Activated CD4-positive, alpha-beta memory T cell treated with anti-CD3 and anti-CD28 coated beads, Interleukin-2, amount 10 ng/mL, durations not matched to agents 7 days and 5 days (primary cell): ENCODE data around the gene C5. TPM values are rescaled to one million over a fixed set of nuclear protein-coding genes. Genes with fewer than 3 reads are reported as not detected.
"Not testable (repeated sequence)": the region's sequence is repeated elsewhere in the genome, so short reads cannot be mapped to it uniquely, and the experiment has no call there.

Experiments
- CTCF ChIA-PET: fragments of 350-600 bp; sonication (Branson Sonifier 250); formaldehyde crosslinking; loops from one replicate; lab custom pipeline; 2021; ENCODE audit warnings: antibody characterized with exemption, inconsistent platforms; lab: Charles Lee
- POLR2A ChIA-PET: fragments of 350-600 bp; sonication (Branson Sonifier 250); formaldehyde crosslinking; loops from one replicate; lab custom pipeline; 2021; ENCODE audit warnings: antibody characterized with exemption; lab: Charles Lee
- DNase-seq: peaks from one replicate; pipeline ENCODE4 v3.0.0-alpha.2; 2020
- H3K27ac Mint-ChIP-seq: one replicate; pipeline ENCODE4 v1.8.0; 2021; ENCODE audit warnings: mild to moderate bottlenecking, mixed read lengths
- H3K27me3 Mint-ChIP-seq: one replicate; pipeline ENCODE4 v1.8.0; 2021; ENCODE audit warnings: mixed read lengths
- H3K36me3 Mint-ChIP-seq: one replicate; pipeline ENCODE4 v1.8.0; 2021; ENCODE audit warnings: low read depth, mixed read lengths
- H3K4me1 Mint-ChIP-seq: one replicate; pipeline ENCODE4 v1.8.0; 2021; ENCODE audit warnings: mixed read lengths
- H3K4me3 Mint-ChIP-seq: one replicate; pipeline ENCODE4 v1.8.0; 2021; ENCODE audit warnings: mild to moderate bottlenecking, mixed read lengths
- H3K9me3 Mint-ChIP-seq: one replicate; pipeline ENCODE4 v1.8.0; 2021; ENCODE audit warnings: mixed read lengths
- total RNA-seq, 2 experiments: library from RNA; stranded (reverse); gene quantifications; one replicate each; pipeline ENCODE4 v1.2.3, GENCODE V29; 2021

The C5 gene
- 1 to 10 TPM; 1.8 to 2.1 TPM for total RNA-seq

DNA sequence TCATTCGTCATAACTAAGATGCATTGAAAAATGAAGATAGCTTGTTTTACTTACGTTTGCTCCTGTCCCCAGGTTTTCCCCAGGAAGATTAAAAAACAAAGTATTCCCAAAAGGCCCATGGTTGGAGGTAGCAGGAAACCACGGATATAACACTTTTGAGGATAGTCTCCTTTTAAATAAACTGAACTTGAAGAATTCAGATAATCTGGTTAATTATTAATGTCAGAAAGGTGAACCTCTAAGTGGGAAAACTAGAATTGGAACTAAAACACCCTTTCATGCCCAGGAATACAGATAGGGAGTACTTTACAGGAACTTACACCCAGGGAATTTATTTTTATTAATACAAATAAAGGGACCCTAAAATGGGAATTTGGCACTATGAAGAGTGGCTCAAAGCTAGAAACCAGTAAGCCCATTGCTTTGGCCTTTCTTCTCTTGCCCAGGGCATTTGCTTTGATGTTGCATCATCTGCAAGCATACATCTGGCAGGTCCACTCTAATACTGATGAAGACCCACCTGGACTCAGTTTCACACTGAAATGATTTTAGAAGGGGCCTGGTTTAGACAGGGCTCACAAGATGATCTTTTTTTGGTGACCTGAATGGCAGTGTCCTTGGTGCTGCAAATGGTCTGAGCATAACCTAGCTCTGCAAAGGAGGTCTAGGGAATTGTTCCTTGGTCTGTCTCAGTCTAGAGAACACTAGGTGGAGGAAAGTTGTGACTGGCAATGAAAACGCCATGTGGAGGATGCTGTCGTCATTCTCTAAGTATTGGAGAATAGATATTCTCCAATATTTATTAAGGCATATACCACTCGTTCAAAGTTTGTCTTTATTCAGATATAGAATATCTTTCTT is at the start of gene C5:
TSS of gene C5 (minus strand) at position 148 of the 861 bp plus-strand sequence. CDS start at position 119, 29 bp downstream.
- H3K9me3 Mint-ChIP-seq = no peaks in the 10 kb centered on the region
- ChIA-PET CTCF (interaction anchor here (0.8 to 5.5 kb wide), 4 partner anchors 10 to 21 kb away, joined by 3 to 32 read pairs (median 4); no protein-coding TSS in a partner anchor), POLR2A (no interaction called here)
- no peak within 1 kb of the TSS for H3K27ac Mint-ChIP-seq
- no peak within 1 kb of the TSS for H3K4me3 Mint-ChIP-seq
- H3K36me3 Mint-ChIP-seq = no peaks in the 10 kb centered on the region
- no peaks in the 10 kb centered on the region for H3K4me1 Mint-ChIP-seq
- no peaks in the 10 kb centered on the region for H3K27me3 Mint-ChIP-seq
- DNase-seq = no peak

DNA sequence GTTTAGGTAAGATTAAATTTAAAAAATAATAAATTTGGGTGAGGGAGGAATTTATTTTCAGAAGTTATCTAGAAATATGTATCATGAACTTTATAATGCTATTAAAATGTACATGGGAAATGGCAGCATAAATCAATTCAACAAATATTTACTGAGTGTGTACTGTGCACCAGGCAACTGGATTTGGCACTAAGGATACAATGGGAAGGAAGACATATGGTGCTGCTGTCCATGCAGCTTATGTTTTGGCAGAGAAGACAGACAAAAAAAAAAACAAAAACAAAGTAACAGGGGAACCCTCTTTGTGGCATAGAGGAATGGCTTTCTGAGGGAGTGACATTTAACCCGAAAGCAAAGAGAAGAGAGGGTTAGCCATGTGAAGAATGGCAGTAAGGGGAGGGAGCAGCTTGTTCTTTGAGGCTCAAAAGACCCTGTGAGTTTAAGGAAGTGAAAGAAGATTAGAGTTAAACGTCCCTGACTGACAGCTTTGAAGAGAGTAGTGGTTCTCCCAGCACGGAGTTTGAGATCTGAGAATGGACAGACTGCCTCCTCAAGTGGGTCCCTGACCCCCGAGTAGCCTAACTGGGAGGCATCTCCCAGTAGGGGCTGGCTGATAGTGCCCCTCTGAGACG is 48.6 kb upstream of the C5 start:
- peaks cover 28% of the 10 kb centered on the region for H3K9me3 Mint-ChIP-seq

GRCh38 chr9:121095057-121095456 is 45.0 kb upstream of the C5 start:
- Mint-ChIP-seq H3K9me3 (peaks cover 14% of the 10 kb centered on the region), H3K27me3 (no peaks in the 10 kb centered on the region), H3K4me3 (no peak overlapping the region), H3K27ac (no peak overlapping the region), H3K36me3 (peaks cover 83% of the 10 kb centered on the region), H3K4me1 (no peaks in the 10 kb centered on the region)
- CTCF ChIA-PET = interaction anchor here (0.7 to 1.3 kb wide), 2 partner anchors 35 to 434 kb away, joined by 3 read pairs; no protein-coding TSS in a partner anchor
- no peak for DNase-seq
- POLR2A ChIA-PET = interaction anchor here (0.9 kb wide), 1 partner anchor 26 kb away, joined by 4 read pairs; no protein-coding TSS in a partner anchor

More for the DNA sequence above, 48.6 kb upstream of the C5 start:
- Mint-ChIP-seq H3K4me3 (no peak overlapping the region), H3K36me3 (peaks cover 86% of the 10 kb centered on the region), H3K27ac (no peak overlapping the region), H3K4me1 (no peaks in the 10 kb centered on the region), H3K27me3 (no peaks in the 10 kb centered on the region)
- ChIA-PET CTCF (no interaction called here), POLR2A (no interaction called here)
- no peak for DNase-seq

- CTCF ChIA-PET = interaction anchor here (0.7 to 1.1 kb wide), 2 partner anchors 19 to 30 kb away, joined by 3 to 4 read pairs; no protein-coding TSS in a partner anchor
- H3K27ac Mint-ChIP-seq, H3K27me3 Mint-ChIP-seq, H3K4me3 Mint-ChIP-seq, H3K9me3 Mint-ChIP-seq, POLR2A ChIA-PET, DNase-seq: not testable (repeated sequence)
- peaks cover 74% of the 10 kb centered on the region for H3K36me3 Mint-ChIP-seq
- peaks cover 24% of the 10 kb centered on the region for H3K4me1 Mint-ChIP-seq
Measured at GRCh38 chr9:121090743-121091142, 40.7 kb upstream of the C5 start.

DNA sequence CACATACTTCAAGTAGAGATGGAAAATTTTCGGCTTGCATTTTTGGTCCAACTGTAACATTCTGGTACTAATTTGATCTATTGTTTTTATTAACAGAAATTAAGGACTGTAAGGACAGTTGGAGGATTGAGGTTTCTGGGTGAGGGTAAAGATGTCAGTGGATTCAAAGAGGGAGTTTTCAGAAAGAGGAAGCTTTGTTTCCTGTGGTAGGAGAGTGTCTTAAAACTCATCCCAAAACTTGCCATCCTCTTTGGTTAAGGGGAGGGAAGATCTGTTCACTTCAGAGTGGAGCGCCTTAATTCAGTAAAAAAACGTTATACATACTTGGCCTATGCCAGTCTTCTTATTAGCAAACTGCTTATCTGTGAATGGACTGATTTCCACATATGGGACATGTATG is 38.5 kb upstream of the C5 start:
- CTCF ChIA-PET = no interaction called here
- Mint-ChIP-seq H3K36me3 (peaks cover 65% of the 10 kb centered on the region), H3K27me3 (no peaks in the 10 kb centered on the region), H3K9me3 (no peaks in the 10 kb centered on the region), H3K4me1 (peaks cover 26% of the 10 kb centered on the region), H3K27ac (peak overlapping the region; percentile 41), H3K4me3 (no peak overlapping the region)
- POLR2A ChIA-PET = interaction anchor here (1.5 kb wide), 1 partner anchor 11 kb away, joined by 3 read pairs; no protein-coding TSS in a partner anchor
- DNase-seq = no peak

DNA sequence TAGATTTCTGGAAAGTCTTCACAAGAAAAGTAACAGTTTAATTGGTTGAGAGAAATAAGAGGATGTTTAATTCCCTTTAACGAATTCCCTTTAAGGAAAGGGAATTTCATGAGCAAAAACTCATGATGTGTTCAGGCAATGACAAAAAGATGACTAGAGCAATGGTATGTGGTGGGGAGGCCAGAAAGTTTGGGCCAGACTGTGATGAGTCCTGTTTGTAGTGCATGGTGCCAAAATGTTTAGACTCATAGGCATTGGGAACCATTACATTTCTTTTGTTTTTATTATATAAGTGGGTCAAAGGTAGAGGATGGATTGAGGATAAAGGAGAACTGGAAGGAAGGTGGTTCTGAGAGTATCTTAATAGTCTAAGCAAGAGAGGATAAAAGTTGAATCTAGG is 35.6 kb upstream of the C5 start:
- DNase-seq = no peak
- no peaks in the 10 kb centered on the region for H3K9me3 Mint-ChIP-seq
- H3K27ac Mint-ChIP-seq = no peak overlapping the region
- H3K4me3 Mint-ChIP-seq = no peak overlapping the region
- POLR2A ChIA-PET = no interaction called here
- H3K27me3 Mint-ChIP-seq = no peaks in the 10 kb centered on the region
- H3K4me1 Mint-ChIP-seq = peaks cover 26% of the 10 kb centered on the region
- CTCF ChIA-PET = no interaction called here
- peaks cover 64% of the 10 kb centered on the region for H3K36me3 Mint-ChIP-seq

DNA sequence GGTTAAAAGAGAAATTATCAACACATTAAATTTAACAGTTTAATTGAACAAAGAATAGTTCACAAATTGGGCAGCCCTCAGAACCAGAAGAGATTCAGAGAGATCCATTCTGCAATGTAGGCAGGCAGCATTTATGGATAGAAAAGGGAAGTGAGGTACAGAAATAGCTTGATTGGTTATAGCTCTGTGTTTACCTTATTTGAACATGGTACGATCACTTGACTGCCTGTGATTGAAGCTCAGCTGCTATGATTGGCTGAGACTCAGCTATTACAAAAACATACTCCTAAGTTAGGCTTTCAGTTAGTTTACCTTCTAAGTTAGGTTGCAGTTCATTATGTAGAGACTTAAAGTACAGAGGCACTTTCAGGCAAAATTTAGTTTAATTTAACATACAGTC is 32.0 kb upstream of the C5 start:
- no peak for DNase-seq
- ChIA-PET CTCF (interaction anchor here (1.1 to 1.8 kb wide), 3 partner anchors 22 to 103 kb away, joined by 3 to 7 read pairs (median 6); no protein-coding TSS in a partner anchor), POLR2A (no interaction called here)
- H3K4me1 Mint-ChIP-seq = peaks cover 22% of the 10 kb centered on the region
- no peaks in the 10 kb centered on the region for H3K27me3 Mint-ChIP-seq
- H3K27ac Mint-ChIP-seq = no peak overlapping the region
- H3K9me3 Mint-ChIP-seq = no peaks in the 10 kb centered on the region
- H3K4me3 Mint-ChIP-seq = no peak overlapping the region
- peaks cover 50% of the 10 kb centered on the region for H3K36me3 Mint-ChIP-seq

- H3K27ac Mint-ChIP-seq = peak overlapping the region; percentile 91
- CTCF ChIA-PET = interaction anchor here (0.9 to 2.3 kb wide), 6 partner anchors 15 to 322 kb away, joined by 3 to 11 read pairs (median 6); no protein-coding TSS in a partner anchor
- peaks cover 53% of the 10 kb centered on the region for H3K4me1 Mint-ChIP-seq
- H3K4me3 Mint-ChIP-seq = peak overlapping the region; percentile 96
- no peak for DNase-seq
- peaks cover 12% of the 10 kb centered on the region for H3K36me3 Mint-ChIP-seq
- POLR2A ChIA-PET = interaction anchor here (0.8 to 6.5 kb wide), 15 partner anchors 11 to 363 kb away, joined by 3 to 44 read pairs (median 4); partner anchors contain the start of genes FBXW2 and PHF19
- no peaks in the 10 kb centered on the region for H3K27me3 Mint-ChIP-seq
- peaks cover under 1% of the 10 kb centered on the region for H3K9me3 Mint-ChIP-seq
Measured at GRCh38 chr9:121075251-121076036, 25.4 kb upstream of the C5 start.

DNA sequence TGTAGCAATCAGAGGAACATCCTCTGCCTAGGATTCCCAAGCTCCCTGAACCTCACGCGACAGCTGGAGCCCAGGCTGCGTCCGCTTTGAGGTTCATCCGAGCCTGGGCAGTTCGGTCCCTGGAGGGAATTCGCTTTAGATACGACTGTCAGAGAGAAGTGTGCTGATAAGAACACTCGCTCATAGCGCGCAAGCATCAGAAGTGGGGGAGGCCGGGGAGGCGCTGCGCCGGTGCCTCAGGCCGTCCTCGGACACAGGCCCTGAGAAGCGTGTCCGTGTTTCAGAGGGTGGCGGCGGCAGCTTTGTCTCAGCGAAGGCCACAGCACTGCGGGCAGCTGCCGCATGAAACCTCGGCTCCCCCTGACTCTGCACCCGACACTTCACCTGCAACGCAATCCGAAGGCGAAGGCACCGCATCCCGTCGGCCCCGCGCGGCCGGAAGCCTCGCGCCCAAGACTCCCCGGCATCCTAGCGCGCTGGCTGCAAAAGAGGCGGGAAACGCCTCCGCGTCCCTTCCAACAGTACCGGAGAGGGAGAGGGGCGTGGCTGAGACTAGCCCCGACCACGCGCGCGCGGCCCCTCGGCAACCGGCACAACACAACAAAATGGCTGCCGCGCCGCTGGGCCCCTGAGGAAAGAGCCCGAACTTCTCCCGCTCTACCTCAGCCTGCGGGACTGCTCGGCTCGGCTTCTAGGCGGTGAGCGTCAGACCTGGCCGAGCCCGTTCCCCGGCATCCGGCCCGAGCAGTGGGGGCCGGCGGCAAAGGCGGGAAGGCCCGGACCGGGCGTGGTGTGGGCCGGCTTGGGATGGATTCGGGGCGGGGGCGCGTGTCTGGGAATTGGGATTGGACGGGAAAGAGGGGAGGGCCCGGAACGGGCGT is 24.5 kb upstream of the C5 start, which contains the start of gene CNTRL:
TSS of gene CNTRL (plus strand) at position 586 of the 881 bp plus-strand sequence. CDS start 13,372 bp downstream, outside the sequence.
- peak within 1 kb of the TSS; percentile 96 for H3K4me3 Mint-ChIP-seq
- H3K9me3 Mint-ChIP-seq = peaks cover 2% of the 10 kb centered on the region
- H3K4me1 Mint-ChIP-seq = peaks cover 55% of the 10 kb centered on the region
- ChIA-PET CTCF (interaction anchor here (0.9 to 2.3 kb wide), 3 partner anchors 15 to 137 kb away, joined by 5 to 11 read pairs (median 9); no protein-coding TSS in a partner anchor), POLR2A (interaction anchor here (0.6 to 6.5 kb wide), 15 partner anchors 9 to 231 kb away, joined by 3 to 44 read pairs (median 5); partner anchors contain the start of genes PHF19 and RAB14)
- no peaks in the 10 kb centered on the region for H3K27me3 Mint-ChIP-seq
- H3K27ac Mint-ChIP-seq = peak within 1 kb of the TSS; percentile 91
- H3K36me3 Mint-ChIP-seq = peaks cover 5% of the 10 kb centered on the region
- DNase-seq = peak; percentile 93

GRCh38 chr9:121073038-121073437 is 23.0 kb upstream of the C5 start:
- H3K36me3 Mint-ChIP-seq = peaks cover 14% of the 10 kb centered on the region
- H3K27ac Mint-ChIP-seq = peak overlapping the region; percentile 66
- H3K4me3 Mint-ChIP-seq = peak overlapping the region; percentile 96
- H3K4me1 Mint-ChIP-seq = peaks cover 60% of the 10 kb centered on the region
- H3K9me3 Mint-ChIP-seq = peaks cover 4% of the 10 kb centered on the region
- no peaks in the 10 kb centered on the region for H3K27me3 Mint-ChIP-seq
- CTCF ChIA-PET = interaction anchor here (0.6 to 2.2 kb wide), 10 partner anchors 10 to 468 kb away, joined by 3 to 10 read pairs (median 4); partner anchors contain the start of gene RAB14
- no peak for DNase-seq
- POLR2A ChIA-PET = interaction anchor here (0.6 to 6.5 kb wide), 5 partner anchors 10 to 280 kb away, joined by 3 to 44 read pairs (median 8); partner anchors contain the start of genes FBXW2 and PHF19
